Activated T-cell treated with anti-CD3 and anti-CD28 coated beads, Interleukin-2, amount 50 U/mL, for 4 hours (primary cell): Measurements from ENCODE around the gene NELFCD. TPM values are rescaled to one million over a fixed set of nuclear protein-coding genes. Genes with fewer than 3 reads are reported as not detected.
"Not testable (repeated sequence)": the region's sequence is repeated elsewhere in the genome, so short reads cannot be mapped to it uniquely, and the experiment has no call there.

ENCODE experiments used
- ATAC-seq, 2 donors: fragments of 200-7000 bp; cut with Tn5 transposase; one replicate each; pipeline ENCODE4 v1.10.0; 2021
- DNase-seq: peaks from one replicate; pipeline ENCODE4 v3.0.0-alpha.2; 2020
- H3K27me3 Mint-ChIP-seq: one replicate; pipeline ENCODE4 v1.8.0; 2021; ENCODE audit warnings: low read depth, mixed read lengths
- H3K36me3 Mint-ChIP-seq: one replicate; pipeline ENCODE4 v1.8.0; 2022; ENCODE audit warnings: mixed read lengths; ENCODE audit not compliant: insufficient read depth
- H3K4me1 Mint-ChIP-seq: one replicate; pipeline ENCODE4 v1.8.0; 2021; ENCODE audit warnings: low read depth, mixed read lengths
- H3K4me3 Mint-ChIP-seq: one replicate; pipeline ENCODE4 v1.8.0; 2021; ENCODE audit warnings: mild to moderate bottlenecking, moderate library complexity, mixed read lengths
- H3K9me3 Mint-ChIP-seq: one replicate; pipeline ENCODE4 v1.8.0; 2021; ENCODE audit warnings: mixed read lengths
- total RNA-seq, 3 donors: library from RNA; stranded (reverse); gene quantifications; one replicate each; pipeline ENCODE4 v1.2.1, GENCODE V29; 2021

The NELFCD gene
- total RNA-seq, 3 donors from 2014 or later, result 119 to 146 (median 128) TPM

- Mint-ChIP-seq H3K36me3 (no peaks in the 10 kb centered on the region), H3K4me3 (no peak overlapping the region), H3K4me1 (no peaks in the 10 kb centered on the region), H3K27me3 (peaks cover 11% of the 10 kb centered on the region), H3K9me3 (peaks cover 4% of the 10 kb centered on the region)
- ATAC-seq (no peak), DNase-seq (no peak)
Measured at GRCh38 chr20:58963060-58963584, 17.9 kb upstream of the NELFCD start.

GRCh38 chr20:58963922-58964321, 17.1 kb upstream of the NELFCD start:
- H3K4me1 Mint-ChIP-seq, ATAC-seq, H3K4me3 Mint-ChIP-seq, H3K36me3 Mint-ChIP-seq, DNase-seq, H3K9me3 Mint-ChIP-seq: not testable (repeated sequence)
- H3K27me3 Mint-ChIP-seq, result peaks cover 11% of the 10 kb centered on the region

GRCh38 chr20:58965270-58966064, 15.6 kb upstream of the NELFCD start:
- peaks cover 4% of the 10 kb centered on the region for H3K9me3 Mint-ChIP-seq
- H3K27me3 Mint-ChIP-seq, result peaks cover 9% of the 10 kb centered on the region
- ATAC-seq (no peak), DNase-seq (no peak)
- peaks cover 3% of the 10 kb centered on the region for H3K4me1 Mint-ChIP-seq
- no peak overlapping the region for H3K4me3 Mint-ChIP-seq
- H3K36me3 Mint-ChIP-seq, result no peaks in the 10 kb centered on the region

GRCh38 chr20:58967652-58968429, 13.2 kb upstream of the NELFCD start:
- Mint-ChIP-seq H3K27me3 (peaks cover 3% of the 10 kb centered on the region), H3K36me3 (no peaks in the 10 kb centered on the region), H3K4me3 (no peak overlapping the region), H3K9me3 (peaks cover 4% of the 10 kb centered on the region), H3K4me1 (peaks cover 3% of the 10 kb centered on the region)
- ATAC-seq (no peak), DNase-seq (no peak)

GRCh38 chr20:58969439-58969838, 11.6 kb upstream of the NELFCD start:
- ATAC-seq (no peak), DNase-seq (no peak)
- H3K4me1 Mint-ChIP-seq, result peaks cover 3% of the 10 kb centered on the region
- H3K36me3 Mint-ChIP-seq, result no peaks in the 10 kb centered on the region
- H3K4me3 Mint-ChIP-seq, result no peak overlapping the region
- H3K27me3 Mint-ChIP-seq, result no peaks in the 10 kb centered on the region
- H3K9me3 Mint-ChIP-seq, result peaks cover 4% of the 10 kb centered on the region

DNA sequence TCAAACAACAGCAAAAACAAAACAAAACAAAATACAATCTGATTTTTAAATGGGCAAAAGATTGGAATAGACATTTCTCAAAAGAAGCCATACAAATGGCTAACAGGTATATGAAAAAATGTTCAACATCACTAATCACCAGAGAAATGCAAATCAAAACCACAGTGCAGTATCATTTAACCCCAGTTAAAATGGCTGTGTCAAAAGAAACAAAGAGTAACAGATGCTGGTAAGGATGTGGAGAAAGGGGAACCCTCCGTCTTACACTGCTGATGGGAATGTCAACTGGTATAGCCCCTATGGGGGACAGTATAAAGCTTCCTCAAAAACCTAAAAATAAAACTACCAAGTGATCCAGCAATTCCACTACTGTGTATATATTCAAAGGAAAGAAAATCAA, 10.9 kb upstream of the NELFCD start:
- ATAC-seq, result no peak
- DNase-seq, result no peak
- Mint-ChIP-seq H3K9me3 (peaks cover 6% of the 10 kb centered on the region), H3K36me3 (no peaks in the 10 kb centered on the region), H3K27me3 (no peaks in the 10 kb centered on the region), H3K4me1 (peaks cover 3% of the 10 kb centered on the region), H3K4me3 (no peak overlapping the region)

- ATAC-seq (no peak), DNase-seq (no peak)
- Mint-ChIP-seq H3K36me3 (no peaks in the 10 kb centered on the region), H3K4me1 (peaks cover 3% of the 10 kb centered on the region), H3K4me3 (no peak overlapping the region), H3K9me3 (peaks cover 17% of the 10 kb centered on the region), H3K27me3 (no peaks in the 10 kb centered on the region)
Measured at GRCh38 chr20:58971429-58971828, 9.6 kb upstream of the NELFCD start.

DNA sequence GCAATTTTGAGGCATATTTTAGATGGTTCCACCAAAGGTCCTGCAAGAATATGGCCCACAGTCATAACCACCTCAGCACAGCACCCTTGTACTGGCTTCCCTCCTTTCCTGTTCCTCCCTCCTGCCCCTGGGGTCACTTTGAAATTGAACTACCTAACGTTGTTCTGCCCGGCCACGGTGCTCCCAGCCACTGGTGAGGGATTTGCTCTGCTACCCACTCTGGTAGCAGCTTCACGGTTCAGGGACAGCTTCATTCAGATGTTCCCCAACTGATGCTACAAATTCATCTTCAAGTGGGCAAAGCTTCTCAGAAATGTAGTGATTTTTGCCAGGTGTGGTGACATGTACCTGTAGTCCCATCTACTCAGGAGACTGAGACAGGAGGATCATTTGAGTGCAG, 7.9 kb upstream of the NELFCD start:
- Mint-ChIP-seq H3K9me3 (peaks cover 23% of the 10 kb centered on the region), H3K4me1 (peaks cover 3% of the 10 kb centered on the region), H3K4me3 (no peak overlapping the region), H3K27me3 (no peaks in the 10 kb centered on the region), H3K36me3 (no peaks in the 10 kb centered on the region)
- DNase-seq, result no peak
- ATAC-seq, result no peak

- Mint-ChIP-seq H3K36me3 (no peaks in the 10 kb centered on the region), H3K4me1 (peaks cover 3% of the 10 kb centered on the region), H3K9me3 (peaks cover 23% of the 10 kb centered on the region), H3K27me3 (no peaks in the 10 kb centered on the region), H3K4me3 (no peak overlapping the region)
- DNase-seq, result no peak
- ATAC-seq, result no peak
Measured at GRCh38 chr20:58973866-58974265, 7.2 kb upstream of the NELFCD start.

GRCh38 chr20:58975353-58975752, 5.7 kb upstream of the NELFCD start:
- H3K27me3 Mint-ChIP-seq, result no peaks in the 10 kb centered on the region
- H3K9me3 Mint-ChIP-seq, result peaks cover 23% of the 10 kb centered on the region
- DNase-seq (no peak), ATAC-seq (no peak)
- H3K4me1 Mint-ChIP-seq, result no peaks in the 10 kb centered on the region
- H3K4me3 Mint-ChIP-seq, result no peak overlapping the region
- H3K36me3 Mint-ChIP-seq, result no peaks in the 10 kb centered on the region

GRCh38 chr20:58976061-58976730, 4.9 kb upstream of the NELFCD start:
- no peak for ATAC-seq
- no peak for DNase-seq
- Mint-ChIP-seq H3K27me3 (no peaks in the 10 kb centered on the region), H3K4me3 (no peak overlapping the region), H3K4me1 (no peaks in the 10 kb centered on the region), H3K9me3 (peaks cover 23% of the 10 kb centered on the region), H3K36me3 (no peaks in the 10 kb centered on the region)

DNA sequence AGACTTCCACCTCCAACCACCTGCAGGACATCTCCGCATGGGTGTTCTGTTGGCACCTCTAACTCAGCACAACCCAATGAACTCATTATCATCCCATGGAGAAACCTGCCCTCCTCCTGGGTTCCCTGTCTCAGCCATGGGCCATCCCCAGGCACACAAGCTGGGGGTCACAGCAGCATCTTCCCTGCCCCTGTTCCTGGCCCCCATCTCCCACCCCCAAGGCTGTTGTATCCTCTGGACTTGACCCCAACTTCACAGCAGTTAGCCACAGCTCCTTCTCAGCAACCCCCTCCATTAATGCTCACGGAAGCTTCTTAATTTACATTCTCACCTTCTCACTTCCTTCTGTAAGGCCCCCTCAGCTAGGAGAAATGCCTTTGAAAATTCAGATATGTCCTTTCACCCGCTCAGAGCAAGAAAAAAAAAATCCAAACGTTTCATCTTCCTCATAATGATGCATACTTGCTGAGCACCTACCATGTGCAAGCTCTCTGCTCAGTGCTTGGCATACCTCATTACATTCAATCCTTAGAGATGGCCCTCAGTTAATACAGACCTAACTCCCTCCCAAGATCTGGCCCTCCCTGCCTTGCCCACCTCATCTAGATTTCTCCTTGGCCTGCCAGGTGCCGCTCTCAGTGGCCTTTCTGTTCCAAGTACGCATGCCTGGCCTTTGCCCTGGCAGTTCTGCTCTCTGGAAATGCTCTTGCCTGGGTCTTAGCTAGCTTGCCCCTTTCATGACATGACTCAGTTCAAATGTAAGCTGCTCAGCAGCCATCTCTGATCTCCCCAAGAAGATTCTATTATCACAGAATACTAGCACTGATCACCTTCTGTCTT, 2.5 kb upstream of the NELFCD start:
- no peak overlapping the region for H3K4me3 Mint-ChIP-seq
- H3K27me3 Mint-ChIP-seq, result no peaks in the 10 kb centered on the region
- H3K9me3 Mint-ChIP-seq, result peaks cover 23% of the 10 kb centered on the region
- H3K4me1 Mint-ChIP-seq, result peaks cover 13% of the 10 kb centered on the region
- H3K36me3 Mint-ChIP-seq, result peaks cover 7% of the 10 kb centered on the region
- ATAC-seq (no peak), DNase-seq (no peak)

DNA sequence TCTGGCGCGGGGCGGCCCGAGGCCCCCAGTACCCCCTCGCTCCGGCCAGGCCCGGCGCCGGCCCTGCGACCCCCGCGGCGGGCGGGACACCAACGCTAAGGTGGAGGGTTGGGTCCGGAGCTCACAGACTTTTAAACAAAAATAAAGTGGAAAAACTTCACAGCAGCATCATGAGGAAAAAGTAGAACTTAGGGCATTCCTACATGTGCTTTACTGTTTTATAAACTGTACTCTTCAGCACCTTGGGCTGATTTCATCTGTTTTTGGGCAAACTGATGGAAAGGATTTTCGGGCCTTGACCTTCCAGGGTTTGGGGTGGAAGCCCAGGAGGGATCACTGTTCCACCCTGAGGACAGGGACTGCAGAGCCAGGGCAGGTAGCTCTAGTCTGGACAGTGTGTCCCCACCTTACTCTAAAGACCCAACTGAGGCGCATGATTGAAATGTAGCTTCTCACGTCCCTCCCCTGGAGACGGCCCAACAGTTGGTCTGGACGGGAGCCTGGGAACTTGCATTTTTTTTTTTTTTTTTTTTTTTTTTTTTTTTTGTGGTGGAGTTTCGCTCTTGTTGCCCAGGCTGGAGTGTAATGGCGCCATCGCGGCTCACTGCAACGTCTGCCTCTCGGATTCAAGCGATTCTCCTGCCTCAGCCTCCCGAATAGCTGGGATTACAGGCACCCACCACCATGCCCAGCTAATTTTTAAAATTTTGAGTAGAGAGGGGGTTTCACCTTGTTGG, 740 bp downstream of the NELFCD start:
- ATAC-seq (peak; percentile 7 to 15), DNase-seq (no peak)
- peaks cover 35% of the 10 kb centered on the region for H3K4me1 Mint-ChIP-seq
- H3K9me3 Mint-ChIP-seq, result peaks cover 2% of the 10 kb centered on the region
- peak overlapping the region; percentile 92 for H3K4me3 Mint-ChIP-seq
- no peaks in the 10 kb centered on the region for H3K27me3 Mint-ChIP-seq
- H3K36me3 Mint-ChIP-seq, result peaks cover 15% of the 10 kb centered on the region
